ENCODE data around the gene KRT83.

DNA sequence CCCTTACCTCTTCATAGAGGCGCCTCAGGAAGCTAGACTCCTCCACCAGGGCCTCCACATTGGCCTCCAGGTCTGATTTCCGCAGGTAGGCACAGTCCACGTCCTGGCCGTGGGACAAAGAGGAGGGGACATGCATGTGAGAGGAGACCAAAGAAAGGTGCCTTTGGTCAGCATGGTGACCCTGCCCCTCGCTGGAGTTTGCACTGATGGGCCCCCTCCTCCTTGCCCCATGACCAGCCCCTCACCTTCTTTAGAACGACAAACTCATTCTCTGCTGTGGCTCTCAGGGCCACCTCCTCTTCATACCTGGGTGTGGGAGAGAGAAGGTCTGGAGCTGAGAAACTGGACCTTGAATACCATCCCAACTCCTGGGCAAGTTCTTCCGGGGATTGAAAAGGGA lies 42.9 kb upstream of the KRT83 start:
- TF ChIP-seq, protein P1, sequence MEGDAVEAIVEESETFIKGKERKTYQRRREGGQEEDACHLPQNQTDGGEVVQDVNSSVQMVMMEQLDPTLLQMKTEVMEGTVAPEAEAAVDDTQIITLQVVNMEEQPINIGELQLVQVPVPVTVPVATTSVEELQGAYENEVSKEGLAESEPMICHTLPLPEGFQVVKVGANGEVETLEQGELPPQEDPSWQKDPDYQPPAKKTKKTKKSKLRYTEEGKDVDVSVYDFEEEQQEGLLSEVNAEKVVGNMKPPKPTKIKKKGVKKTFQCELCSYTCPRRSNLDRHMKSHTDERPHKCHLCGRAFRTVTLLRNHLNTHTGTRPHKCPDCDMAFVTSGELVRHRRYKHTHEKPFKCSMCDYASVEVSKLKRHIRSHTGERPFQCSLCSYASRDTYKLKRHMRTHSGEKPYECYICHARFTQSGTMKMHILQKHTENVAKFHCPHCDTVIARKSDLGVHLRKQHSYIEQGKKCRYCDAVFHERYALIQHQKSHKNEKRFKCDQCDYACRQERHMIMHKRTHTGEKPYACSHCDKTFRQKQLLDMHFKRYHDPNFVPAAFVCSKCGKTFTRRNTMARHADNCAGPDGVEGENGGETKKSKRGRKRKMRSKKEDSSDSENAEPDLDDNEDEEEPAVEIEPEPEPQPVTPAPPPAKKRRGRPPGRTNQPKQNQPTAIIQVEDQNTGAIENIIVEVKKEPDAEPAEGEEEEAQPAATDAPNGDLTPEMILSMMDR (IDR thresholded peaks at IDR 0.05): no peak
- no peak for TF ChIP-seq POLR2A (IDR thresholded peaks at IDR 0.05)
